GM20431 (cell line): ENCODE data around the gene USP31.
"Not testable (repeated sequence)": the region's sequence is repeated elsewhere in the genome, so short reads cannot be mapped to it uniquely, and the experiment has no call there.

Source experiments
- in situ Hi-C: fragments of 300-500 bp; cut with MseI, MboI; formaldehyde crosslinking; loops from one replicate; pipeline ENCODE4 v1.15.0; 2020; ENCODE audit warnings: low sequenced_read_pairs; ENCODE audit not compliant: unreplicated experiment

The USP31 gene

DNA sequence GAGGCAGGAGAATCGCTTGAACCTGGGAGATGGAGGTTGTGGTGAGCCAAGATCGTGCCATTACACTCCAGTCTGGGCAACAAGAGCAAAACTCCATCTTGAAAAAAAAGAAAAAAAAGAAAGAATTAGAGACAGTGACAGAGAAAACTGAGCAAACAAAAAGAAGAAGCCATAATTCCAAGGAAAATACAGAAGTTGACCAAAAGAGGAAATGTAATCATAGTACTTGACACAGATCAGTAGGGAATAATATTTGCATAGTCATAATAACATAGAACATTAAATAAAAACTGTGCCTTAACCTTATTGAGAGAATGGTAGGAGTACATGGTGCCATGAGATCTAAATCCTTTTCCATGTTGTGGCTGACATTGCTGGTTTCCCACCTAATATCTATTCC is 14.7 kb upstream of the USP31 start:
- in situ Hi-C loops, result no loop called here

DNA sequence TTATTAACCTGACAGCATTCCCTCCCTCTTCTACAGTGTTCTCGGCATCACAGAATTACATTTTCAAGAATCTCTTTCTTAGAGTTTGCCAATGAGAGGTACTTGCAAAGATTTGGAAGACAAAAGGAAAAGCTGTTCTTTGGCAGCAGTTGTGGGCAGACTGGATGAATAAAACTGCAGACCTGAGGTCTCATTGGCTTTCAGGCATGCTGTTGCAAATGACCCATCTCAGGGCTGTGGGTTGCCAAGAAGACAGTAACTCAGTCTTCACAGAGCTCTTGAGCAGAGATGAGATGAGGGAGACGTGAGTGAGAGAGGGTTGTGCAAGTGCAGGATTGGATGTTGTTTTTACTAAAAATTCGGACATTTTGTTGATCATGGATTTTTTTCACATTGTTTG is 11.3 kb upstream of the USP31 start:
- in situ Hi-C loops, result no loop called here

DNA sequence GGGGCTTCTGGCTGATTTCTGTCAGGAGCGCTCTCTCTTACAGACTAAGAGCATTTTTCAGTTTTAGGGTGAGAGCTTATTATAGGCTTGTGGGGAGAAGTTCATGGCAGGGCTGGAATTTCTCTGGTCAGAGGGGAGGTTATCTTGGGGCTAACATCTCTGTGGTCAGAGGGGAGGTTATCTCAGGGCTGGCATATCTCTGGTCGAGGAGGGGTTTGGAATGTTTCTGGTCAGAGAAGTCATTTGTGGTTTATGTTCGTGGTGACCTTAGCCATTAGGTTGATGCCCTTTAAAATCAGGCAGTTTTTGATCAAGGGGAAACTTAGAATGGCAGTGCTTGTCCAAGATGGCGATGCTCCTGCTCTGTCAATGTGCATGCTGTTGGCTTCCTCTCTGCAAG is 10.8 kb upstream of the USP31 start:
- in situ Hi-C loops, result no loop called here

DNA sequence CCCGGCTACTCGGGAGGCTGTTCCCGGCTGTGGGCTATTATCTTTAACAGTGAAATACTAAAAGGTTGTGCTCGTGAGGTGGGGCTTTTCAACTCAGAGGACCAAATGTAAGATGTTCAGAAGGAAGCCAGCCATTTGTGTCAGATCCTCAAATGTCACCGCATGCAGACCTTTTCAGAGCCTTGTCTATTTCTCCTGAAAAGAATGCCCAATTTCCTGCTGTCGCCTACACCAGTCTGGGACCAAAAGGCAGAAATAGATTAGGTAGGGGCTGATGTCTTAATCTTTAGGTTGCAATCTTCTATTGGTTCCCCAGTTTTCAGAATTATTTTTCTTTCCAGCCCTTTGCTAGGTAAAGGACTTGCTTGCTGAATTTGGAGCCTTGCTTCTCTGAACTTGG is 8.9 kb upstream of the USP31 start:
- in situ Hi-C loops, result no loop called here

DNA sequence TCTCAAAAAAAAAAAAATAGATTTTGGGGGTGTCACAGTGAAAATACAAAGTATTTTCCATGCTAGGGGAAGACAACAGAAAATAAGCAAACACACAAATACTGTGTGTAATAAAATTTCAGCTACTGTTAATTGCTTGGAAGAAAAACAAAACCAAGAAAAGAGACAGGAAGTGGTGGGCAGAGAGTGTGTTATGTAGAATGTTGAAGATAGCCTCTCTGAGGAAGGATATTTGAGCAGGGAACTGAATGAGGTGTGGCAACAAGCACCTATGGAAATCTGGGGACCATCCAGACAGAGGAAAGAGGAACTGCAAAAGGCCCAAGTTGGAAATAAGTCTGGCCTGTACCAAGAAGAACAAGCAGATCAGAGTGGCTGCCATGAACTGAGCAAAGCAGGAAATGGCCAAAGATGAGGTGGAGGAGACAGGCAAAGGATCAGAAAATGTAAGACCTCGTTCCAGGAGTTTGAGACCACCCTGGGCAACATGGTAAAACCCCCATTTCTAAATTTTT is 7.8 kb upstream of the USP31 start:
- in situ Hi-C loops, result no loop called here

DNA sequence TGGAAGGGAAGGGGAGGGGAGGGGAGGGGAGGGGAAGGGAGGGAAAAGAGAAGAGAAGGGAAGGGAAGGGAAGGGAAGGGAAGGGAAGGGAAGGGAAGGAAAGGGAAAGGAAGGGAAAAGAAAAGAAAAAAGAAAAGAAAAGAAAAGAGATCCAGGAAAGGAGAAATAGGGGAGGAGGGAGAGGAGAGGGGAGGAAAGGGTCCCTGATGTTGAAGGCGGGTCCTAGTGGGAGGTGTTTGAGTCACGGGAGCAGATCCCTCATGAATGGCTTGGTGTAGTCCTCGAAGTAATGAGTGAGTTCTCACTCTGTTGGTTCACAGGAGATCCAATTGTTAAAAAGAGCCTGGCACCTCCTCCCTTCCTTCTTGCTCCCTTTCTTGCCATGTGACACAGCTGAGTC is 6.9 kb upstream of the USP31 start:
- in situ Hi-C loops, result no loop called here

DNA sequence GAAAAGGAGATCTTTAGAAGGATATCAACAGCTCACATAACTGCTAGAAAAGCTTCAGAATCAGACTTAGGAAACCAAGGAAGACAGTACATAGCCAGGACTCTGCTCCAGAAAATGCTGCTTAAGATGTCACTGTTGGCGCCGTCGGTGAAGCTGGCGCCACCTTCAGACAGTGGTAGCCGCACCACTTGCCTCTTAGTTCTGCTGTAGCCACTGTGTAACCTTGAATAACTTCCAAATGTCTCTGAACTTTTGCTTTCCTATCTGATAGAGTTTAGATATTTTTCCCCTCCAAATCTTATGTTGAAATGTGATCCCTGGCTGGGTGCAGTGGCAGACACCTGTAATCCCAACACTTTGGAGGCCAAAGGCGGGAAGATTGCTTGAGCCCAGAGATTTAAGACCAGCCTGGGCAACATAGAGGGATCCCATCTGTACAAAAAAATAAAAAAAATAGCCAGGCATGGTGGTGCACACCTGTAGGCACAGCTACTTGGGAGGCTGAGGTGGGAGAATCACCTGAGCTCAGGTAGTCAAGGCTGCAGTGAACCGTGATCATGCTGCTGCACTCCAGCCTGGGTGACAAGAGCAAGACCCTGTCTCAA is 6.3 kb upstream of the USP31 start:
- in situ Hi-C loops, result no loop called here

- in situ Hi-C loops, result no loop called here
Measured at GRCh38 chr16:23152386-23153178, 3.3 kb upstream of the USP31 start.

- in situ Hi-C loops, result no loop called here
Measured at GRCh38 chr16:23149993-23150364, 727 bp upstream of the USP31 start.

GRCh38 chr16:23148513-23149266 is 562 bp downstream of the USP31 start:
- in situ Hi-C loops, result no loop called here

GRCh38 chr16:23148166-23148512 is 1.1 kb downstream of the USP31 start:
- in situ Hi-C loops, result no loop called here

GRCh38 chr16:23147666-23148065 is 1.6 kb downstream of the USP31 start:
- in situ Hi-C loops, result no loop called here

GRCh38 chr16:23146877-23147601 is 2.2 kb downstream of the USP31 start:
- in situ Hi-C loops, result no loop called here

GRCh38 chr16:23145608-23146007 is 3.6 kb downstream of the USP31 start:
- in situ Hi-C loops, result no loop called here

DNA sequence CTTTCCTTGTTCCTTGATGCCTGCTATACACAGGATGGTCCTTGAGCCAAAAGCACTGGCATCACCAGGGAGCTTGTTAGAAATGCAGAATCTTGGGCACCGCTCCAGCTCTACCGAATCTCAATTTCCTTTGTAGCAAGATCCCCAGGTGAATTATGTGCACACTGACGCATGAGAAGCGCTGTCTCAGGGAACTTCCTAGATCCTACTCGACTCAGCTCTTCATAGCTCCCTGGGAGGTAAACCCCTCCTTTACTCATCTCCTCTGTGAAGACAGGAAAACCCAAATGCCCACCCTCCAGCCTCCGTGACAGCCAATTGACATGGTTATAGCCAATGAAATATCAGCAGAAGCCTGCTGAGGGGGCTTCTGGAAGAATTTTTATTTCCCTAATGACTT is 4.1 kb downstream of the USP31 start:
- in situ Hi-C loops, result no loop called here

- in situ Hi-C loops, result not testable (repeated sequence)
Measured at GRCh38 chr16:23144393-23144792, 4.9 kb downstream of the USP31 start.

DNA sequence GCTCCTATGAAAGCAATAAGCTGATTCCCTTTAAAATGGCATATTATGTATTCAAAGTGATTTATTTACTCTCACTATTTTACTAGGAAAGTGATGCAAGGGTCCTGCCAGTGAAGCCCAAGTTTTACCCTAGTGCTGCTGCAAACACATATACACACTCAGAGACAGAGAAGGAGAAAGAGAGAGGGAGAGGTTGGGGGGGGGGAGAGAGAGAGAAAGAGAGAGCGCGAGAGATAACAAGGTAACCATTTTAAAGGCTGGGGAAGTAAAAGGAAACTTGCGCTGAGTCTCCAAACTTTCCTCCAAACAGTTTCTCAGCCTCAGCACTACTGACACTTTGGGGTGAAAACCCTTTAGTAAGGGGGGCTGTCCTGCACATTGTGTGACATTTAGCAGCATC is 5.9 kb downstream of the USP31 start:
- in situ Hi-C loops, result no loop called here

GRCh38 chr16:23141959-23142740 is 7.1 kb downstream of the USP31 start:
- in situ Hi-C loops, result no loop called here

GRCh38 chr16:23141500-23141899 is 7.8 kb downstream of the USP31 start:
- in situ Hi-C loops, result no loop called here

GRCh38 chr16:23141033-23141432 is 8.2 kb downstream of the USP31 start:
- in situ Hi-C loops, result no loop called here
